Cardiac fibroblast (primary cell): ENCODE measurements around the gene CCNL1.

ENCODE experiments used
- DNase-seq, 2 donors: peaks; one replicate each; pipeline versions ENCODE4 v3.0.0 to v3.0.0-alpha.2; 2010; ENCODE audit warnings: low read depth in 2 of 2
- H3K4me3 ChIP-seq, 2 donors: replicated peaks in 1 of 2; 1 replicate in 1 of 2; 2 replicates in 1 of 2; pipeline ENCODE4 v1.5.1; 2011; ENCODE audit warnings: low read depth in 2 of 2, low read length in 2 of 2, mild to moderate bottlenecking in 2 of 2, moderate library complexity in 1 of 2
- CTCF ChIP-seq: IDR thresholded peaks from one replicate; pipeline ENCODE4 v1.5.1; 2011; ENCODE audit warnings: low read depth, mild to moderate bottlenecking, low read length, inconsistent platforms

Gene CCNL1

GRCh38 chr3:157152438-157152837 is 7.5 kb downstream of the CCNL1 start:
- no peak for TF ChIP-seq CTCF
- no peak overlapping the region for H3K4me3 ChIP-seq
- DNase-seq: no peak

GRCh38 chr3:157151627-157152026 is 8.3 kb downstream of the CCNL1 start:
- DNase-seq: no peak
- no peak overlapping the region for H3K4me3 ChIP-seq
- no peak for TF ChIP-seq CTCF

GRCh38 chr3:157151151-157151550 is 8.8 kb downstream of the CCNL1 start:
- no peak for TF ChIP-seq CTCF

GRCh38 chr3:157149136-157149696 is 10.7 kb downstream of the CCNL1 start:
- DNase-seq: no peak
- no peak for TF ChIP-seq CTCF
- no peak overlapping the region for H3K4me3 ChIP-seq

More at GRCh38 chr3:157151151-157151550, 8.8 kb downstream of the CCNL1 start:
- H3K4me3 ChIP-seq: no peak overlapping the region
- DNase-seq: no peak

- TF ChIP-seq CTCF: no peak
- no peak overlapping the region for H3K4me3 ChIP-seq
- DNase-seq: no peak
These were observed 11.6 kb downstream of the CCNL1 start for GRCh38 chr3:157148196-157148889.

GRCh38 chr3:157147099-157147803 is 12.7 kb downstream of the CCNL1 start:
- no peak overlapping the region for H3K4me3 ChIP-seq

More at GRCh38 chr3:157147099-157147803, 12.7 kb downstream of the CCNL1 start:
- TF ChIP-seq CTCF: no peak
- DNase-seq: no peak
